Thoracic aorta (tissue), 2 donors: ENCODE data around the gene TMEM179. TPM values are rescaled to one million over a fixed set of nuclear protein-coding genes. Genes with fewer than 3 reads are reported as not detected.

Experiments used
- ATAC-seq: fragments of 150-250 bp; one replicate; pipeline ENCODE4 v1.8.0; 2017; ENCODE audit warnings: low read depth; ENCODE audit not compliant: insufficient number of reproducible peaks, low FRiP score
- DNase-seq: peaks from one replicate; pipeline ENCODE4 v3.0.0-alpha.2; 2020; ENCODE audit warnings: low spot score
- H3K27ac ChIP-seq, 2 donors: fragments of 200-600 bp; sonication (generic); 1 replicate in 1 of 2; 2 replicates in 1 of 2; pipeline ENCODE4 v1.5.1; 2016; ENCODE audit warnings: mild to moderate bottlenecking in 2 of 2, moderate library complexity in 2 of 2
- H3K27me3 ChIP-seq: fragments of 200-600 bp; sonication (generic); replicated peaks from 2 replicates; pipeline ENCODE4 v1.6.0; 2016; ENCODE audit warnings: mild to moderate bottlenecking; ENCODE audit not compliant: insufficient read depth
- H3K36me3 ChIP-seq: fragments of 200-600 bp; sonication (generic); one replicate; pipeline ENCODE4 v1.5.1; 2016
- H3K4me1 ChIP-seq, 2 donors: fragments of 200-600 bp; sonication (generic); 1 replicate in 1 of 2; 2 replicates in 1 of 2; pipeline versions ENCODE4 v1.5.1 to v1.6.0; 2016; ENCODE audit warnings: low read depth in 2 of 2, mild to moderate bottlenecking in 1 of 2; ENCODE audit not compliant: control insufficient read depth in 1 of 2
- H3K4me3 ChIP-seq: fragments of 200-600 bp; sonication (generic); 2 replicates; pipeline ENCODE4 v1.5.1; 2016; ENCODE audit warnings: mild to moderate bottlenecking
- H3K9me3 ChIP-seq: fragments of 200-600 bp; sonication (generic); 2 replicates; pipeline ENCODE4 v1.5.1; 2016
- total RNA-seq, 2 donors: library from RNA; depleted of rRNA; stranded (reverse); fragments of >200 nt; gene quantifications; one replicate each; pipeline versions ENCODE4 v1.1.0 to v1.2.3, GENCODE V29; 2016
- TF ChIP-seq, protein P1 (sequence below): fragments of 200-600 bp; sonication (generic); IDR thresholded peaks from one replicate; pipeline ENCODE4 v1.5.1; 2019; ENCODE audit warnings: antibody characterized with exemption

The TMEM179 gene
- total RNA-seq, 2 donors from 2014 or later, result not detected

DNA sequence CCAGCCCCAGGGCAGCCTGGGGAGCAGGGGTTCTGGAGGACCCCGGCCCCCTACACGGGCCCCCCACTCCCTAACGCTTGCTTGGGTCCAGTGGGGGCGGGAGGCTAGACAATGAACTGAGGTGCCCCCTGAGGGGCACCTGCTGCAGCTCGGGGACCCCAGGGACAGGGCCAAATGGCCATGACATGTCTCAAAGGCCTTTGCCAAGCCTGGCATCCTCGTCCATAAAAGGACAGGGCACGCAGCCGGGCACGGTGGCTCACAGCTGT is 36.7 kb downstream of the TMEM179 start:
- DNase-seq (no peak), ATAC-seq (no peak)
- no peak overlapping the region for H3K4me3 ChIP-seq
- no peak overlapping the region for H3K27ac ChIP-seq
- no peaks in the 10 kb centered on the region for H3K9me3 ChIP-seq
- no peaks in the 10 kb centered on the region for H3K36me3 ChIP-seq
- TF ChIP-seq, protein P1, sequence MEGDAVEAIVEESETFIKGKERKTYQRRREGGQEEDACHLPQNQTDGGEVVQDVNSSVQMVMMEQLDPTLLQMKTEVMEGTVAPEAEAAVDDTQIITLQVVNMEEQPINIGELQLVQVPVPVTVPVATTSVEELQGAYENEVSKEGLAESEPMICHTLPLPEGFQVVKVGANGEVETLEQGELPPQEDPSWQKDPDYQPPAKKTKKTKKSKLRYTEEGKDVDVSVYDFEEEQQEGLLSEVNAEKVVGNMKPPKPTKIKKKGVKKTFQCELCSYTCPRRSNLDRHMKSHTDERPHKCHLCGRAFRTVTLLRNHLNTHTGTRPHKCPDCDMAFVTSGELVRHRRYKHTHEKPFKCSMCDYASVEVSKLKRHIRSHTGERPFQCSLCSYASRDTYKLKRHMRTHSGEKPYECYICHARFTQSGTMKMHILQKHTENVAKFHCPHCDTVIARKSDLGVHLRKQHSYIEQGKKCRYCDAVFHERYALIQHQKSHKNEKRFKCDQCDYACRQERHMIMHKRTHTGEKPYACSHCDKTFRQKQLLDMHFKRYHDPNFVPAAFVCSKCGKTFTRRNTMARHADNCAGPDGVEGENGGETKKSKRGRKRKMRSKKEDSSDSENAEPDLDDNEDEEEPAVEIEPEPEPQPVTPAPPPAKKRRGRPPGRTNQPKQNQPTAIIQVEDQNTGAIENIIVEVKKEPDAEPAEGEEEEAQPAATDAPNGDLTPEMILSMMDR, result no peak
- H3K27me3 ChIP-seq, result no peaks in the 10 kb centered on the region
- peaks cover 0 to 5% of the 10 kb centered on the region in 2 donors for H3K4me1 ChIP-seq

DNA sequence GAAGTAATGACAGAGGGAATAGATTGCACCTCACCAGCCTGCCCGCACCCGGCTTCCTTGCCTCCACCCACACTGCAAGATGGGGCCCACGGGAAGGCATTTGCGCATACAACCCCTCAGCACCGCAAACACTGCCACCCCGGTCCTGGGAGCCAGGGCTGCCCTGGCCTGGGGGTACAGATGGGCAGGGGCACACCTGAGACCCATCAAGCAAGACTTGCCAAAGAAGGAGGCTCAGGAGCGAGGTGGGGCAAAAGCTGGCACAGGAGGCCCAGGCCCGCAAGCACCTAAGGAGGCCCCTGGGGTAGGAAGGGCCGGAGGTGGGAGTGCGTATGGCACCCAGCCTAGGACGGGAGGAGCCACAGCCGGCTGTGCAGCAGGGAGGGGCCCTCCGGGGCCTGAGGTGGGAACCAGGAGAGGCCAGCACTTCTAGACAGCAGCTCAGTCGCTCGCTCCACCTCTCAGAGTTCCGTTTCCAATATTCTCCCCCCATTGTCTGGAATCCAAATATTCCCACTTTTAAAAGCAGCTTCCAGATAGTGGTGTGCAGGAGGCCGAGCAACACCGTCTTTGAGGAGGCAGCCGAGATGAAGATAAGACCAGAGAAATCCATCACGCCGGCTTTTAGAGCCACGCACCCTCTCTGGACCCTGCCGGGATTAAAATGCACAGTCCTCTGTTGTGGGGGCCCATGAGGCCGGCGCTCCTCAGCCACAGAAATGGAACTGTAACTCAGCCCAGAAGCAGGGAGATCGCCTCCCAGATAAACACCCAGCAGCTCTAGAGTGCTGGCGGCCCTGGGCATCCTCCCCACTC is 37.2 kb downstream of the TMEM179 start:
- Histone ChIP-seq H3K9me3 (no peaks in the 10 kb centered on the region), H3K27ac (no peak overlapping the region), H3K27me3 (no peaks in the 10 kb centered on the region), H3K4me1 (peaks cover 0 to 5% of the 10 kb centered on the region in 2 donors), H3K36me3 (no peaks in the 10 kb centered on the region), H3K4me3 (no peak overlapping the region)
- DNase-seq, result no peak
- no peak for ATAC-seq
- TF ChIP-seq, protein P1, result no peak

DNA sequence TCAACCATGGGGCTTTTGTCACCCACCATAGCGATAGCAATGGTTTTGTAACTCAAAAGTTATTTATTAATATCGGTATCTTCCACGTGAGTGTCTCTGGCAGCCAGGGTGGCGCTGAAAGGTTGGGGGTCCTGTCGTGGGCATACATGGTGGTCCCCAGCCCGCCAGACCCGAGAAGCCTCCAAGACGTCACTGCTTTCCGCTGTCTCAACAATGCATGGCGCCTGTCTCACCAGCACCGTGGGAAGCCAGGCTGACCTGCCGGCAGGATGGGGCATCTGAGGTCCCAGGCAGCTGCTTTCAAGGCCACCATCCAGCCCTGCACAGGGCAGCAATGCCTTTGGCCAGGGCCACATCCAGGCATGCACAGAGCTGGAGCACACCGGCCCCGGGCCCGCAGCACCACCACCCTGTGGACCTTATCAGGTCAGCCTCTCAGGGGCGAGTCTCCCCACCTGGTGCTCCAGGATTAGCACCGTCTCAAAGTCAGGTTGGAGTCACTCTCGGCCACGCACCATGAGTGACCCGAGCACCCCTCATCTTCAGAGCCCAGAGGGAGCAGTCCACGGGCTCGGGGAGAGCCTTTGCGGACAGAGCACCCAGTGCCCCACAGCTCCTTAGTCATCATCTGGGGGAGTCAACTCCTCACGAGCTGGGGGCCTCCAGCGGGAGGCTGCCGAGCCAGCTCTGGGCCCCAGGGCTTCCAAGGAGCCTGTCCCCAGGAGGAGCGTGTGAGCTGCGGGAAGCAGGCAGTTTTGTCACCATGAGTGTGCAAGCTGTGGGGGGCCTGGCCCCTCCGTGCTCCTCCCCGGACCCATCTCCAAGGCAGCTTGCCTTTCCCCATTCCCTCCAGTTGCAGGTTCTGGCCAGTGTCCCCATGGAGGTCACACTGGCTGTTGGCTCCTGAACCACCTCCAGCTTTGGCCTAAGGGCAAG is 39.6 kb downstream of the TMEM179 start:
- no peak overlapping the region for H3K27ac ChIP-seq
- DNase-seq (no peak), ATAC-seq (no peak)
- TF ChIP-seq, protein P1, result no peak
- H3K36me3 ChIP-seq, result no peaks in the 10 kb centered on the region
- H3K27me3 ChIP-seq, result no peaks in the 10 kb centered on the region
- no peaks in the 10 kb centered on the region for H3K9me3 ChIP-seq
- H3K4me1 ChIP-seq, result peaks cover 0 to 5% of the 10 kb centered on the region in 2 donors
- no peak overlapping the region for H3K4me3 ChIP-seq

GRCh38 chr14:104563742-104564615 is 40.6 kb downstream of the TMEM179 start:
- ATAC-seq (no peak), DNase-seq (no peak)
- peaks cover 0 to 5% of the 10 kb centered on the region in 2 donors for H3K4me1 ChIP-seq
- H3K4me3 ChIP-seq, result no peak overlapping the region
- TF ChIP-seq, protein P1, result peak; percentile 74
- no peak overlapping the region for H3K27ac ChIP-seq
- no peaks in the 10 kb centered on the region for H3K27me3 ChIP-seq
- no peaks in the 10 kb centered on the region for H3K9me3 ChIP-seq
- no peaks in the 10 kb centered on the region for H3K36me3 ChIP-seq
